PC-9 (cell line): ENCODE data around the gene QRFPR.

ENCODE experiments used
- CTCF ChIP-seq: fragments of 200-600 bp; sonication (generic); conservative IDR thresholded peaks from 2 replicates; pipeline ENCODE4 v1.6.1; 2017; ENCODE audit warnings: mixed run types, antibody characterized with exemption, mild to moderate bottlenecking, moderate library complexity
- EZH2 ChIP-seq: fragments of 200-600 bp; sonication (generic); IDR thresholded peaks from 2 replicates; pipeline ENCODE4 v1.8.0; 2017; ENCODE audit warnings: antibody characterized with exemption, low read depth

GRCh38 chr4:121373841-121374240 is 7.0 kb downstream of the QRFPR start:
- no peak for TF ChIP-seq CTCF
- TF ChIP-seq EZH2, result no peak
